ENCODE measurements around the gene AQP9.

DNA sequence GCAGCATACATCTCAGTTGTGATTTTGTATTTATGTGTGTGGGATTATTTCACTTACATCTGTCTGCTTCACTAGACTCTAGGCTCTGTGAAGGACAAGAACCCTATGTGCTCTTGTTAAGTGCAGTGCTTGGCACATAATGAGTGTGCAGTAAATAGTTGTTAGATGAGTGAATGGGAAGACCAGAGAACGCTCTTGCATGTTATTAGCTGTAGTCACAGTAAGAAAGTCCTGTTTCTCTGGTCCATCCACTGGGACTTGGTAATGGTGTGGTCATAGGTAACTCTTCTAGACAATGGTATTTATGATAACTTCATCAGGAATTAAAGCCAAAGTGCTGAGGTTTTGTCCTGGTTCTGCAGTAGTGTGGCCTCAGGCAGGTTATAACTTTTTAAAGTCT lies 1.4 kb upstream of the AQP9 start:
- TF ChIP-seq, protein P1, sequence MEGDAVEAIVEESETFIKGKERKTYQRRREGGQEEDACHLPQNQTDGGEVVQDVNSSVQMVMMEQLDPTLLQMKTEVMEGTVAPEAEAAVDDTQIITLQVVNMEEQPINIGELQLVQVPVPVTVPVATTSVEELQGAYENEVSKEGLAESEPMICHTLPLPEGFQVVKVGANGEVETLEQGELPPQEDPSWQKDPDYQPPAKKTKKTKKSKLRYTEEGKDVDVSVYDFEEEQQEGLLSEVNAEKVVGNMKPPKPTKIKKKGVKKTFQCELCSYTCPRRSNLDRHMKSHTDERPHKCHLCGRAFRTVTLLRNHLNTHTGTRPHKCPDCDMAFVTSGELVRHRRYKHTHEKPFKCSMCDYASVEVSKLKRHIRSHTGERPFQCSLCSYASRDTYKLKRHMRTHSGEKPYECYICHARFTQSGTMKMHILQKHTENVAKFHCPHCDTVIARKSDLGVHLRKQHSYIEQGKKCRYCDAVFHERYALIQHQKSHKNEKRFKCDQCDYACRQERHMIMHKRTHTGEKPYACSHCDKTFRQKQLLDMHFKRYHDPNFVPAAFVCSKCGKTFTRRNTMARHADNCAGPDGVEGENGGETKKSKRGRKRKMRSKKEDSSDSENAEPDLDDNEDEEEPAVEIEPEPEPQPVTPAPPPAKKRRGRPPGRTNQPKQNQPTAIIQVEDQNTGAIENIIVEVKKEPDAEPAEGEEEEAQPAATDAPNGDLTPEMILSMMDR (IDR thresholded peaks at IDR 0.05; ENCODE audit: poor library complexity), result no peak
- no peak for TF ChIP-seq EZH2 (IDR thresholded peaks at IDR 0.05; ENCODE audit: borderline replicate concordance)

Data from hepatocyte (in vitro differentiated cells).